ENCODE results near the gene ERV3-1. TPM values are rescaled to one million over a fixed set of nuclear protein-coding genes. Genes with fewer than 3 reads are reported as not detected.

ERV3-1 gene
- total and polyA plus RNA-seq, 2 donors (not counting 3 experiments of a cell fraction or from before 2014, with no cell fraction given), result 28.4 to 29.6 TPM

DNA sequence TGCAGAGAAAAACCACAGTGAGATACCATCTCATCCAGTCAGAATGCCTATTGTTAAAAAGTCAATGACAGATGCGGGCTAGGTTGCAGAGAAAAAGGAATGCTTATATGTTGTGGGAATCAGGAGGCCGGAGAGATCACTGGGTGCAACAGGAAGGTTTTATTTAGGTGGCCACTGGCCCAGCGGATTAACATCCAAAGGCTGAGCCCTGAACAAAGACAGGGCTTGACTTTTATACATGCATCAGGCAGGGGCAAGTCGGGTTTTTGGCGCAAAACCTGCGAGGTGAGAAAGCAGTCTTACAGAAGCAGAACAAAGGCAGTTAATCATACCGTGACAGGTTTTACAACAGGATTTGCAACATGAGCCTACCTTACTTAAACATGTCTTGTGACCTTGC lies 16.3 kb downstream of the ERV3-1 start:
- ChIA-PET CTCF (no interaction called here), POLR2A (no interaction called here)
- no TSS peak for BruUV-seq (replicated peaks)
- no peaks in the 10 kb centered on the region for H3K79me2 ChIP-seq (ENCODE audit: control insufficient read depth, insufficient read depth, low read length)
- H3K4me2 ChIP-seq (ENCODE audit: insufficient read depth, low read length), result no peak overlapping the region
- H2AFZ ChIP-seq (ENCODE audit: low read depth, low read length), result no peak overlapping the region
- H3K9me3 ChIP-seq (replicated peaks; ENCODE audit: control insufficient read depth, insufficient read depth, low read length), result no peaks in the 10 kb centered on the region
- DNase-seq (ENCODE audit: low read depth, low spot score) (no peak), FAIRE-seq (peak; percentile 24)
- no peak overlapping the region for H3K9ac ChIP-seq (replicated peaks; ENCODE audit: extremely low read depth, insufficient read depth, low read length)
- intact Hi-C loops (cut with micrococcal nuclease), result no loop called here
- TF ChIP-seq MYC (IDR thresholded peaks at IDR 0.05; ENCODE audit: low read depth, low read length) (no peak), EZH2 (IDR thresholded peaks at IDR 0.05; ENCODE audit: borderline replicate concordance, low read depth, low read length, severe bottlenecking) (no peak), POLR2A (IDR thresholded peaks at IDR 0.05; ENCODE audit: low read depth, low read length) (no peak), CTCF (IDR thresholded peaks at IDR 0.05; ENCODE audit: extremely low read depth in 1 of 2, insufficient read depth in 1 of 2, low read depth in 1 of 2, low read length in 2 of 2) (no peak), GATA2 (IDR thresholded peaks at IDR 0.05; ENCODE audit: insufficient read depth, insufficient read length, low read depth, low read length) (no peak), FOS (IDR thresholded peaks at IDR 0.05; ENCODE audit: borderline replicate concordance, insufficient read depth, low read length) (no peak), POLR2AphosphoS5 (IDR thresholded peaks at IDR 0.05; ENCODE audit: insufficient read depth, low read depth, low read length) (no peak), JUN (IDR thresholded peaks at IDR 0.05; ENCODE audit: borderline replicate concordance, insufficient read depth, insufficient read length, low read depth) (no peak)
- TF ChIP-seq, protein P1, sequence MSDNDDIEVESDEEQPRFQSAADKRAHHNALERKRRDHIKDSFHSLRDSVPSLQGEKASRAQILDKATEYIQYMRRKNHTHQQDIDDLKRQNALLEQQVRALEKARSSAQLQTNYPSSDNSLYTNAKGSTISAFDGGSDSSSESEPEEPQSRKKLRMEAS (IDR thresholded peaks at IDR 0.05; ENCODE audit: insufficient read depth, insufficient read length), result no peak
- no peaks in the 10 kb centered on the region for H4K20me1 ChIP-seq (replicated peaks; ENCODE audit: control insufficient read depth, extremely low read depth, insufficient read depth, low read length)
- no peaks in the 10 kb centered on the region for H3K36me3 ChIP-seq (ENCODE audit: control insufficient read depth in 2 of 2, extremely low read depth in 1 of 2, insufficient read depth in 2 of 2, low read length in 2 of 2)
- no peaks in the 10 kb centered on the region for H3K4me1 ChIP-seq (ENCODE audit: control insufficient read depth, extremely low read depth, insufficient read depth, low read length)
- H3K4me3 ChIP-seq (replicated peaks in 1 of 3; ENCODE audit: insufficient read depth in 1 of 3, low read depth in 1 of 3, low read length in 3 of 3), result no peak overlapping the region
- no peaks in the 10 kb centered on the region for H3K27me3 ChIP-seq (ENCODE audit: control insufficient read depth in 2 of 2, insufficient read depth in 2 of 2, low read length in 2 of 2)
- no peak overlapping the region for H3K27ac ChIP-seq (ENCODE audit: insufficient read depth, low read depth, low read length)
- no peaks in the 10 kb centered on the region for H3K9me1 ChIP-seq (replicated peaks; ENCODE audit: control insufficient read depth, extremely low read depth, insufficient read depth, low read length)
- dilution Hi-C loops (cut with MboI; ENCODE audit: extremely low pct_ligation_motif_present, low sequenced_read_pairs), result no loop called here
